Germinal center (tissue), 1 donor: Measurements from ENCODE around the gene ADAMTS19.
"Not testable (repeated sequence)": the region's sequence is repeated elsewhere in the genome, so short reads cannot be mapped to it uniquely, and the experiment has no call there.

Experiments used
- DNase-seq: peaks from one replicate; pipeline ENCODE4 v3.0.0; 2012; ENCODE audit warnings: mixed read lengths, low spot score

The ADAMTS19 gene

GRCh38 chr5:129477532-129477931 is 17.4 kb downstream of the ADAMTS19 start:
- DNase-seq, result no peak

GRCh38 chr5:129481161-129481560 is 21.1 kb downstream of the ADAMTS19 start:
- no peak for DNase-seq

GRCh38 chr5:129496421-129496820 is 36.3 kb downstream of the ADAMTS19 start:
- peak; percentile 64 for DNase-seq

- no peak for DNase-seq
Observed at GRCh38 chr5:129496864-129497595, 36.9 kb downstream of the ADAMTS19 start.

GRCh38 chr5:129499208-129499852 is 39.2 kb downstream of the ADAMTS19 start:
- DNase-seq, result peak; percentile 9

GRCh38 chr5:129500101-129500500 is 40.0 kb downstream of the ADAMTS19 start:
- no peak for DNase-seq

- no peak for DNase-seq
Observed at GRCh38 chr5:129506086-129506485, 46.0 kb downstream of the ADAMTS19 start.

GRCh38 chr5:129506950-129507349 is 46.9 kb downstream of the ADAMTS19 start:
- no peak for DNase-seq

GRCh38 chr5:129507527-129507926 is 47.4 kb downstream of the ADAMTS19 start:
- DNase-seq, result no peak

GRCh38 chr5:129508606-129509005 is 48.5 kb downstream of the ADAMTS19 start:
- no peak for DNase-seq

- no peak for DNase-seq
Observed at GRCh38 chr5:129509363-129509975, 49.4 kb downstream of the ADAMTS19 start.

GRCh38 chr5:129511291-129511690 is 51.2 kb downstream of the ADAMTS19 start:
- DNase-seq, result no peak

GRCh38 chr5:129541051-129541450 is 81.0 kb downstream of the ADAMTS19 start:
- no peak for DNase-seq

GRCh38 chr5:129541648-129542251 is 81.7 kb downstream of the ADAMTS19 start:
- DNase-seq, result peak; percentile 18

- no peak for DNase-seq
Observed at GRCh38 chr5:129547137-129547536, 87.0 kb downstream of the ADAMTS19 start.

GRCh38 chr5:129554134-129554904 is 94.2 kb downstream of the ADAMTS19 start:
- DNase-seq, result no peak

GRCh38 chr5:129563585-129563984 is 103.5 kb downstream of the ADAMTS19 start:
- no peak for DNase-seq

GRCh38 chr5:129569295-129569694 is 109.2 kb downstream of the ADAMTS19 start:
- DNase-seq, result no peak

GRCh38 chr5:129572060-129572459 is 112.0 kb downstream of the ADAMTS19 start:
- DNase-seq, result no peak

- not testable (repeated sequence) for DNase-seq
Observed at GRCh38 chr5:129584496-129584895, 124.4 kb downstream of the ADAMTS19 start.

- no peak for DNase-seq
Observed at GRCh38 chr5:129591508-129592160, 131.5 kb downstream of the ADAMTS19 start.
